Gastroesophageal sphincter (tissue), 4 donors: ENCODE results near the gene PSMD4. TPM values are rescaled to one million over a fixed set of nuclear protein-coding genes. Genes with fewer than 3 reads are reported as not detected.
A peak's percentile ranks its signal among the peaks of the same experiment; 100 is the strongest.
"Not testable (repeated sequence)": the region's sequence is repeated elsewhere in the genome, so short reads cannot be mapped to it uniquely, and the experiment has no call there.

ENCODE experiments used
- ATAC-seq: fragments of 150-250 bp; one replicate; pipeline ENCODE4 v1.9.1; 2016; ENCODE audit warnings: mild to moderate bottlenecking, moderate library complexity
- H3K27ac ChIP-seq, 4 donors: fragments of 200-600 bp; sonication (generic) in 3 of 4; 1 replicate in 3 of 4; 2 replicates in 1 of 4; pipeline ENCODE4 v1.5.1; 2016 to 2019
- H3K27me3 ChIP-seq: fragments of 200-600 bp; sonication (generic); one replicate; pipeline ENCODE4 v1.5.1; 2019
- H3K36me3 ChIP-seq, 2 donors: fragments of 200-600 bp; sonication (generic); one replicate each; pipeline ENCODE4 v1.5.1; 2019; ENCODE audit warnings: control low read depth in 1 of 2
- H3K4me1 ChIP-seq, 3 donors: fragments of 200-600 bp; sonication (generic); 1 replicate in 2 of 3; 2 replicates in 1 of 3; pipeline ENCODE4 v1.5.1; 2016 to 2019; ENCODE audit warnings: control low read depth in 2 of 3
- H3K4me3 ChIP-seq, 2 donors: fragments of 200-600 bp; sonication (generic); one replicate each; pipeline ENCODE4 v1.5.1; 2019; ENCODE audit warnings: mild to moderate bottlenecking in 1 of 2, moderate library complexity in 1 of 2
- H3K9me3 ChIP-seq, 3 donors: fragments of 200-600 bp; sonication (generic); one replicate each; pipeline ENCODE4 v1.5.1; 2017 to 2019; ENCODE audit warnings: control low read depth in 2 of 3
- EP300 ChIP-seq: sonication (generic); formaldehyde crosslinking; IDR thresholded peaks from one replicate; pipeline ENCODE4 v1.6.1; 2017; ENCODE audit warnings: antibody characterized with exemption, mild to moderate bottlenecking
- POLR2A ChIP-seq, 2 donors: fragments of 450-650 bp; IDR thresholded peaks; one replicate each; pipeline ENCODE4 v1.6.1; 2017; ENCODE audit warnings: antibody characterized with exemption in 2 of 2, mild to moderate bottlenecking in 2 of 2, moderate library complexity in 1 of 2
- POLR2AphosphoS5 ChIP-seq: sonication (generic); formaldehyde crosslinking; IDR thresholded peaks from one replicate; pipeline ENCODE4 v1.6.1; 2017; ENCODE audit warnings: antibody characterized with exemption
- WGBS, 2 donors: methylation state at CpG; one replicate each; pipeline ENCODE4 v1.1.5; 2018; ENCODE audit warnings: low coverage in 1 of 2; 5-methylcytosine and 5-hydroxymethylcytosine counted together
- total RNA-seq, 4 donors: library from RNA; depleted of rRNA; stranded (reverse); fragments of >200 nt; gene quantifications; one replicate each; pipeline ENCODE4 v1.1.0, GENCODE V29; 2016
- TF ChIP-seq, protein P1 (sequence below), 4 experiments: fragments of 200-600 bp in 2 of 4; fragments of 450-650 bp in 2 of 4; sonication (generic) in 1 of 4; IDR thresholded peaks; one replicate each; pipeline ENCODE4 v1.5.1; 2017 to 2019; ENCODE audit warnings: antibody characterized with exemption in 4 of 4, mild to moderate bottlenecking in 2 of 4, moderate library complexity in 2 of 4

Gene PSMD4
- total RNA-seq: 100 to 1,000 TPM; 163 to 184 (median 171) TPM

DNA sequence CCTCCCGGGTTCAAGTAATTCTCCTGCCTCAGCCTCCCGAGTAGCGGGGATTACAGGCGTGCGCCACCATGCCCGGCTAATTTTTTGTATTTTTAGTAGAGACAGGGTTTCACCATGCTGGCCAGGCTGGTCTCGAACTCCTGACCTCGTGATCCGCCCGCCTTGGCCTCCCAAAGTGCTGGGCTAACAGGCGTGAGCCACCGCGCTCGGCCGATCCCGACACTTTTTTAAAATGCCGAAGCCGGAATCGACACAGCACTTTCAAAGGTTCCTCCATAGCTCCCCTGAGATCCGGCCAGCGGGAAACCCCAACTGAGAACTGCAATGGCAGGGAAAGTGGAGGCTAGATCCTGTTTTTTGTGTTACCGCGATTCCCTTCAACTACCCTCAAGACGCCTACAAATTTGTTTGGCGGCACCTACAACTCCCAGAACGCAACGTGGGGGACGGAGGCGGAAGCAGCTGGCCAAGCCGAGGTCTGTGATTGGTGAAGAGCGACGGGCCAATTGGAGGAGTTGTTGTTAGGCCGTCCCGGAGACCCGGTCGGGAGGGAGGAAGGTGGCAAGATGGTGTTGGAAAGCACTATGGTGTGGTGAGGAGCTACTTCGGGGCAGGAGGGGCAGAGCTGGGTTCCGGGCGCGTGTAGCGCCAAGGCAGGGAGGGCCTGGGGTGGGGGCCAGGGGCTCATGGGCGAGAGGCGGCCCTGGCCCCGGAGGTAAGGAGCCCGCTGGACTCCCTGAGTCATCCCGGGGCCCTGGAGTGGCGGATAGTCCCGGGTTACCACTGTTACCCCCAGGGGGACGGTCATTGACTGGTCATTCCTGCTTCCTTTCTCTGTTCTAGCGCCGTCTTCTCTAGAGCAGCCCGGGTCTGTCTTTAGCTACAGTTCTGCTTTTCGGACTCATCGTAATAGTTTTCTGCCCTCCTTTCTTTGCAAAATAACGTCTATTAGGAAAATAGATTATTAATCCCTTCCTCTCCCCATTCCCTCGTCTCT is at the start of gene PSMD4:
Gene PSMD4, plus strand, starts transcription at position 518 of the 997 bp plus-strand sequence. Its CDS starts 49 bp downstream, at position 567.
- Histone ChIP-seq H3K27ac (peak within 1 kb of the TSS; percentile 63 to 93 (median 92)), H3K9me3 (no peaks in the 10 kb centered on the region), H3K36me3 (peaks cover 0 to 2% of the 10 kb centered on the region in 2 donors), H3K4me3 (peak within 1 kb of the TSS; percentile 72 to 89), H3K27me3 (no peaks in the 10 kb centered on the region), H3K4me1 (peaks cover 3 to 43% (median 8%) of the 10 kb centered on the region in 3 donors)
- 11 to 49% methylated on average over 17 to 30 of the region's 56 CpGs for WGBS, 2 donors
- TF ChIP-seq POLR2A (IDR thresholded peaks at IDR 0.05) (peak; percentile 54 to 66), POLR2AphosphoS5 (peak; percentile 89)
- TF ChIP-seq, protein P1, sequence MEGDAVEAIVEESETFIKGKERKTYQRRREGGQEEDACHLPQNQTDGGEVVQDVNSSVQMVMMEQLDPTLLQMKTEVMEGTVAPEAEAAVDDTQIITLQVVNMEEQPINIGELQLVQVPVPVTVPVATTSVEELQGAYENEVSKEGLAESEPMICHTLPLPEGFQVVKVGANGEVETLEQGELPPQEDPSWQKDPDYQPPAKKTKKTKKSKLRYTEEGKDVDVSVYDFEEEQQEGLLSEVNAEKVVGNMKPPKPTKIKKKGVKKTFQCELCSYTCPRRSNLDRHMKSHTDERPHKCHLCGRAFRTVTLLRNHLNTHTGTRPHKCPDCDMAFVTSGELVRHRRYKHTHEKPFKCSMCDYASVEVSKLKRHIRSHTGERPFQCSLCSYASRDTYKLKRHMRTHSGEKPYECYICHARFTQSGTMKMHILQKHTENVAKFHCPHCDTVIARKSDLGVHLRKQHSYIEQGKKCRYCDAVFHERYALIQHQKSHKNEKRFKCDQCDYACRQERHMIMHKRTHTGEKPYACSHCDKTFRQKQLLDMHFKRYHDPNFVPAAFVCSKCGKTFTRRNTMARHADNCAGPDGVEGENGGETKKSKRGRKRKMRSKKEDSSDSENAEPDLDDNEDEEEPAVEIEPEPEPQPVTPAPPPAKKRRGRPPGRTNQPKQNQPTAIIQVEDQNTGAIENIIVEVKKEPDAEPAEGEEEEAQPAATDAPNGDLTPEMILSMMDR (IDR thresholded peaks at IDR 0.05): no peak
- ATAC-seq: peak; percentile 99

DNA sequence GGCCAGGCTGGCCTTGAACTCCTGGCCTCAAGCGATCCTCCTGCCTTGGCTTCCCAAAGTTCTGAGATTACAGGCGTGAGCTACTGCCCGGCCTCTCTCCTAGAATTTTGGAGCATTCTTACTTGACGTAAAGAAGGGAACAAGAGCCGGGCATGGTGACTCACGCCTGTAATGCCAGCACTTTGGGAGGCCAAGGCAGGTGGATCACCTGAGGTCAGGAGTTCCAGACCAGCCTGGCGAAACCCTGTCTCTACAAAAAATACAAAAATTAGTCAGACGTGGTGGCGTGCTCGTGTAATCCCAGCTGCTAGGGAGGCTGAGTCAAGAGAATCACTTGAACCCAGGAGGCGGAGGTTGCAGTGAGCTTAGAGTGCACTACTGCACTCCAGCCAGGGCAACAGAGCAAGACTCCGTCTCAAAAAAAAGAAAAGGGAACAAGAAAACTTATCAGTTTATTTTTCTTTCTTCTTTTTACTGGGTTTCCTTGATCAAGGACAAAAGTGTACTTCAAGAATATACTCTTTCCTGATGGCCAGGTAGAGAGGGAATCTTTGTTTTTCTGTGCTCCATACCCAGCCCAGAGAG is 49.1 kb upstream of the PSMD4 start:
- H3K4me3 ChIP-seq, ATAC-seq, H3K27me3 ChIP-seq, H3K27ac ChIP-seq, H3K9me3 ChIP-seq: not testable (repeated sequence)
- peaks cover 5 to 75% (median 19%) of the 10 kb centered on the region in 3 donors for H3K4me1 ChIP-seq
- 57 to 98% methylated on average over 1 to 6 of the region's 12 CpGs for WGBS, 2 donors
- H3K36me3 ChIP-seq: peaks cover 0 to 63% of the 10 kb centered on the region in 2 donors

DNA sequence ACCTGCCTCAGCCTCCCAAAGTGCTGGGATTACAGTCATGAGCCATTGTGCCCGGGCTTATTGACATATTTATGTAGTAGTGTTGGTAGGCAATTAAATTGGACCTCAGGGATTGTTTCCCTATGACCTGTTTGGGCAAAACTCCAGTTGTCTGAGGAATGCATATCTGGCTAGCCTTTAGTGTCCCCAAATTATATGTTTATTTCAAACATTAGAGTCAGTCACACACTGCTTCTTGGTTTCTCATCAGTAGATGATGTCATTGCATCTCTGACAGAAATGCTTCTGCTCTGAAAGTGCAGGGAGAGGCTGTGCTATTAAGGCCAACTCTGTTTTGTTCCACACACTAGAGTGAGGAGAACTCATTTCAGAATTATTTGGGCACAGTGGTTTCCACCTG is 43.7 kb upstream of the PSMD4 start:
- H3K36me3 ChIP-seq: peaks cover 0 to 61% of the 10 kb centered on the region in 2 donors
- TF ChIP-seq, protein P1 (IDR thresholded peaks at IDR 0.05): no peak
- TF ChIP-seq POLR2AphosphoS5 (peak; percentile 22), POLR2A (IDR thresholded peaks at IDR 0.05) (no peak)
- H3K9me3 ChIP-seq: no peaks in the 10 kb centered on the region
- peak; percentile 22 for ATAC-seq
- peaks cover 0 to 73% (median 5%) of the 10 kb centered on the region in 3 donors for H3K4me1 ChIP-seq
- no CpG with 5 or more reads among the region's 1 CpG for WGBS, 2 donors
- H3K27ac ChIP-seq: peak overlapping the region in 3 of 4 donors; percentile 38 to 67 (median 55)
- no peak overlapping the region for H3K4me3 ChIP-seq
- H3K27me3 ChIP-seq: no peaks in the 10 kb centered on the region

DNA sequence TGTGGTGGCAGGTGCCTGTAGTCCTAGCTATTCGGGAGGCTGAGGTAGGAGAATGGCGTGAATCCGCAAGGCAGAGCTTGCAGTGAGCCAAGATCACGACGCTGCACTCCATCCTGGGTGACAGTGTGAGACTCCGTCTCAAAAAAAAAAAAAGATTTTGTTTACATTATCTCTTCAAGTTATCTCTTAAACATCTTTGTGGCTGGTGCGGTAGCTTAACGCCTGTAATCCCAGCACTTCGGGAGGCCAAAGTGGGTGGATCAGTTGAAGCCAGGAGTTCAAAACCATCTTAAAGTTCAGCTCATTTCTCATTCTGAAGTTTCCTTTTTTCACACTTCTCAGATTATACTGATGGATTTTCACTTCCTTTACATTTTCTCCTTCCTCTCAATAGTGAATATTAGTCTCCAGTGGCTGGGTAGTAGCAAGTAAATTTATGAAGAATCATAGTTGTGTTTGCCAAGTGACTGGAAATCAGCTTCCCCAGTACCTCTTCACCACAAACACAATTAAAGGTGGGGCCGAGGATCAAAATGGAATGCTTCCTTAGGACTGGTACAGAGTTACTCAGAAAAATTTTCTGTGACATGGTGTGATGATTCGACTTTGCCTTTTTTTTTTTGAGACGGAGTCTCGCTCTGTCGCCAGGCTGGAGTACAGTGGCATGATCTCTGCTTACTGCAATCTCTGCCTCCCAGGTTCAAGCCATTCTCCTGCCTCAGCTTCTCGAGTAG is 42.4 kb upstream of the PSMD4 start:
- Histone ChIP-seq H3K9me3 (no peaks in the 10 kb centered on the region), H3K4me1 (peaks cover 0 to 65% (median 5%) of the 10 kb centered on the region in 3 donors), H3K36me3 (peaks cover 0 to 51% of the 10 kb centered on the region in 2 donors), H3K27me3 (no peaks in the 10 kb centered on the region), H3K4me3 (no peak overlapping the region), H3K27ac (peak overlapping the region in 3 of 4 donors; percentile 53 to 67 (median 55))
- TF ChIP-seq POLR2AphosphoS5 (no peak), POLR2A (IDR thresholded peaks at IDR 0.05) (no peak), EP300 (no peak)
- TF ChIP-seq, protein P1 (IDR thresholded peaks at IDR 0.05): no peak
- no peak for ATAC-seq
- 33 to 62% methylated on average over 1 to 15 of the region's 15 CpGs for WGBS, 2 donors

DNA sequence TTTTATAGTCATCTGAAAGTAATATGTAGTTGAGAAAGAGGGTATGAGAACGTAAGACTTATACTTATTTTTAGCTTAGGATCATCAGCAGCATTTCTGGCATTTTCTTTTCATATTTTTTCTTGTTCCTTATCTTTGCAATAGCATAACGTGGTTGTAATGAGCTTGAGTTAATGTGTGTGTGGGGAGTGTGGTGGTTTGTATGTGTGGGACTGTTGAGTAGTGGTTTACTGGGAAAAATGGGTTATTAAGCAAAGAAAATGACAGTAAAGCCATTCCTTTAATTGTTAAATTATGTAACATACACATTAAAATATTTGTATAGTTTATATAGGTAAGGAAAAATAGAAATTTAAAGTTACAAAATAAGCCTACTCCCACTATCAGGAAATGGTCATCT is 41.0 kb upstream of the PSMD4 start:
- peaks cover 0 to 74% (median 5%) of the 10 kb centered on the region in 3 donors for H3K4me1 ChIP-seq
- no peaks in the 10 kb centered on the region for H3K27me3 ChIP-seq
- H3K27ac ChIP-seq: no peak overlapping the region
- no peaks in the 10 kb centered on the region for H3K9me3 ChIP-seq
- peaks cover 0 to 37% of the 10 kb centered on the region in 2 donors for H3K36me3 ChIP-seq
- no peak for TF ChIP-seq POLR2A (IDR thresholded peaks at IDR 0.05)
- no peak for TF ChIP-seq EP300
- TF ChIP-seq POLR2AphosphoS5: no peak
- TF ChIP-seq, protein P1 (IDR thresholded peaks at IDR 0.05): no peak
- no peak for ATAC-seq
- no peak overlapping the region for H3K4me3 ChIP-seq
- 18 to 27% methylated on average over 1 to 2 of the region's 2 CpGs for WGBS, 2 donors
